ENCODE data around the gene ARPC5.
"Not testable (repeated sequence)": the region's sequence is repeated elsewhere in the genome, so short reads cannot be mapped to it uniquely, and the experiment has no call there.

Gene ARPC5

DNA sequence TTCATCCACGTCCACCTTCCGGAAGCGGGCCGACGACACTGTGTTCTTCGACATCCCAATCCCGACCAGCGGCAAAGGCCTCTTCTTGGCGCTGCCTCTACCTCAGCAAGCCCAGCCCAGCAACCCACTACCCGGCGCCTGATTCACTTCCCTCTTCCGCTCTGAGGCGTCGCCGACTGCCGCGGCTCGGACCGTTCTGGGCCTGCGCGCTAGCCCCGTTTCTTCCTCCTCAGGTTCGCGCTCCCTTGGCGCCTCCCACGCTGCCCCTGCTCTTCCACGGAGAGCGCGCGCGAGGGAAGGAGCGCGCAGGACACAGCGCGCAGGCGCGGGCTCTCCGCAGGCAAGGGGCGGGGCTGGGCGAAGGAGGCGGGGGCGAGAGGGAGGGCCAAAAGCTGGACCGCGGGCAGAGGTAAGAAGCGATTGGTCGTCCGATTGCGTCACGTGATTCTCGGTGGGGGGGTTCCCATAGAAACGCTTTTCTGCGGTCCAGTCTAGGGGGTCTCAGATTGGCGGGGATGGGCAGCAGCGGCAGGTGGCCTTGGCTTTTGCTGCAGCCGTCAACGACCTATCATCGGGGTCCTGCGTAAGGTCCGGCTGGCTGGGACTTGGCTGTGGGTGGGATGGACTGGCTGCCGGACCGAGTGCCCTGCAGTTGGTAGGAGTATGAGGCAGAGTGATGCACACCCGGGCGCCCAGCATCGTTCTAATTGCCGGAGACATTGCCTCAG lies at the start of gene ARPC5:
ARPC5 (minus strand) TSS at position 178 of the 728 bp plus-strand sequence; CDS start at position 54, 124 bp downstream.
- DNase-seq, result peak; percentile 96

- DNase-seq, result peak; percentile 18
Observed at GRCh38 chr1:183685112-183685713, 49.6 kb upstream of the ARPC5 start.

DNA sequence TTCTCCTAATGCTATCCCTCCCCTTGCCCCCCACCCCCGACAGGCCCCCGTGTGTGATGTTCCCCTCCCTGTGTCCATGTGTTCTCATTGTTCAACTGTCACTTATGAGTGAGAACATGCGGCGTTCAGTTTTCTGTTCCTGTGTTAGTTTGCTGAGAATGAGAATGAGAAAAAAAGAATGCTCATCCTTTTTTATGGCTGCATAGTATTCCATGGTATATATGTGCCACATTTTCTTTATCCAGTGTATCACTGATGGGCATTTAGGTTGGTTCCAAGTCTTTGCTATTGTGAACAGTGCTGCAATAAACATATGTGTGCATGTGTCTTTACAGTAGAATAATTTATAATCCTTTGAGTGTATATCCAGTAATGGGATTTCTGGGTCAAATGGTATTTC lies 43.8 kb upstream of the ARPC5 start:
- DNase-seq, result not testable (repeated sequence)

- DNase-seq, result no peak
Observed at GRCh38 chr1:183678819-183679218, 43.2 kb upstream of the ARPC5 start.

DNA sequence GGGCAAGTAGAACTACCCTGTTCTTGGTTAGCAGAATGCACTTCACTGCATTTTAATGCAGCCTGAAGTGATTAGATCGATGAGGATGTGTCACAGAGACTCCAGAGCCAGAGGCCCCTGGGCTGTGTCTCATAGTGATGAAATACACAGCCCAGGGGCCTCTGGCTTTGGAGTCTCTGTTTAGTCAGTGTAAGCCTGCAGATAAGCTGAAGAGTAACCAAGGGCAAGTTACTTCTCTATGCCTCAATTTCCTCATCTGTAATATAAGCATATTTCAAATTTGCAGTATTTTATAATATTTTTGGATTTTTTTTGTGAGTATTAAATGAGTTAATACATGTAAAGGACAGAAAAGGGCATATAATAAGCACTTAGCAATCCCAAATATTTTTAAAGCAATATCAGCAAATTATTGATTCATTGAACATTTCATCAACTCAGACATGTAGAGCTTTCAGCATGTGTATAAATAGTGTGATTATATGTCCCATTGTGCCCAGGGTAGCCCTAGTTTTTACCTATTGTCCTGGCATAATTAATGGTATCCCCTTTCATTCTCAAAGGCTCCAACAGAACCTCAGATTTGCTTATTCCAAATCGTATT lies 41.1 kb upstream of the ARPC5 start:
- no peak for DNase-seq

DNA sequence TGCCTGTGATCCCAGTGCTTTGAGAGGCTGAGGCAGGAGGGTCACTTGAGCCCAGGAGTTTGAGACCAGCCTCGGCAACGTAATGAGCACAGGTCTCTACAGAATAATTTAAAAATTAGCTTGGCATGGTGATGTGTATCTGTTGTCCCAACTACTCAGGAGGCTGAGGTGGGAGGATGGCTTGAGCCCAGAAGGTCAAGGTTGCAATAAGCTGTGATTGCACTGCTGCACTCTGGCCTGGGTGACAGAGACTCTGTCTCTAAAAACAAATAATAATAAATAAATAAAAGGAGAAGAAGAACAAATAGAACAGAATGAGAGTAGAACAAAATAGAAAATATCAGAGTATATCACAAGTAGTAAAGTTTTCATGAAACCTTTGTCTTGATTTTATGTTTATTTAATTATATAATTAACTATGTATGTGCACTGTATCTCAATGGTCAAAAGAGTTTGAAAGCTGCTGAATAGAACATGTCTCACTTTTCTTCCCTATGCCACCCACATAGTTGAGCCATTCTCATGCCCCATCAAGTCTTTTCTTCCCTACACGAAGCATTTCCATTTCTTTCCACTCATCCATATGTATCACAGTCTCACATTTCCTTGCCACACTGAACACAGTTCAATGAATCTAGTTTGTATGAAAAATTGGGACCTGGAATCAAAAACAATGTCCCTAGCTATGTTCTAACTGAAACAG lies 40.5 kb upstream of the ARPC5 start:
- DNase-seq, result no peak

- DNase-seq, result no peak
Observed at GRCh38 chr1:183675381-183675780, 39.8 kb upstream of the ARPC5 start.

- no peak for DNase-seq
Observed at GRCh38 chr1:183674886-183675285, 39.3 kb upstream of the ARPC5 start.

DNA sequence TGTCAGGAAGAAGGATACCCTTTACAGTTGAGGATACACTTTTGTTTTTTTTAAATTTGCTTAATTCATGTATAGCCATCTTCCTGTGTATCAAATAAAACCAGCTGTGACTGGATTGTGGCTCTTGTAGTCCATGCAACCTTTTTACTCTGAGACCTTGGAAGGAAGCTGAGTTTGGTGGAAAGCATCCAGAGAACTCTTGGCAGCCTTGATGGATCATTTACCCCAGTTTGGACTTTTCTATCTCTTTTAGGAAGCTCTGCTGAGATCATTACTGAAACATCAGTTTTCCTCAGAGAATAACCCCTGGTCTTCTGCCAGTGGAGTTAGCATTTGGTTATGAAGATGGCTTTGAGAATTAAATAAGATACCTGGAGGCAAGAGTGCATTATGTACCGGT lies 38.8 kb upstream of the ARPC5 start:
- no peak for DNase-seq

GRCh38 chr1:183673605-183674323 lies 38.2 kb upstream of the ARPC5 start:
- no peak for DNase-seq

DNA sequence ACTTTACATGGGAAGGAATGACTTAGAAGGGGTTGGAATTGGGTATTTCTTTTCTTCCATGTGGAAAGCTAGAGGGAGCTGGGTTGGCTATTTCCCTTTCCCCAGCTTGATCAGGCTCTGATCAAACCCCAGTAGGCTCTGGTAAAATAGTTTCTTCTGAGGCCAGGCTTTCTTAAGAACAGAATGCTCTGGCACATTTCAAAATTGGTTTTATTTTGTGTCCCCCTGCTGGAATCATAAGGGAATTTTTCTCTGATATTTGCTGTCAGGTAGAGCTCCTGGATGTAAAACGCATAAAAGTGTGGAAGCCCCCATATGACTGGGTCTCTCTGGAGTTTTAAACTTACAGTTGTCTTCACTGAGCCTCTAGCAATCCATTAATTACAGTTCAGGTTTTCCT lies 34.6 kb upstream of the ARPC5 start:
- no peak for DNase-seq

DNA sequence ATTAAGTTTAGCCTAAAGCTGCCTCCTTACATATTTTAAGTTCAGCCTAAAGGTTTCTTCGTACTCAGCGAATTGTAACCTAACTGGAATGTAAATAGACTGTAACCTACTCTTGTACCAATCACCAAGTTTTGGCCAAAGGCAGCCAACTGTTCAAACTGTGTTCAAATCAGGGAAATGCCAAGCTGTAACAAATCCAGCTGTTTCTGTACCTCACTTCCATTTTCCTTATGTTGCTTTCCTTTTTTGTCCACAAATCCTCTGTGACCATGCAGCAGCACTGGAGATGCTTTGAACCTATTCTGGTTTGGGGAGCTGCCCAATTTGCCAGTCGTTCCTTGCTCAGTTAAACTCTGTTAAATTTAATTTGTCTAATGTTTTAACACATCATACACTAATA lies 20.8 kb upstream of the ARPC5 start:
- no peak for DNase-seq

DNA sequence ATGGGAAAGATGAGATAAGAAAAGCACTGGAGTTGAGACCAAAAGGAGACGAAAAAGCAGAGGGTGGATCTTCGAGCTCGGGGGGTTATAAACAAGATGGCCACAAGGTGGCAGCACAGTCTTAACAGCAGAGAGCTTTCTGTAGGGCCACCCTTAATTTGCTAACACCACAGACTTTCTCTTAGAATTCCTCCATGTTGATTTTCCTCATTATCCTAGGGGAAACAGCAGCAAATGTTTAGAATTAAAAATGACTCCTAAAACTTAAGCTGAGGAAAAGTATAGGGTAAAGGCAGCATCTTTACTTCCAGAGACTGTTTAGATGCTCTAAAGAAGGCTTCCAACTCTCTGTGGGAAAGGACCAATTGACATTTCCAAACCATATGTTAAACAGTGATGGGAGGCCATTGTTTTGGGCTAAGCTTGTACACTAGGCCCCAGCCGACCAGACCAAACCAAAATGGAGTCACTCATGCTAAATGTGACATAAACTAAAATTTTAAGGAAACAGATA lies 20.0 kb upstream of the ARPC5 start:
- DNase-seq, result peak; percentile 77

GRCh38 chr1:183654706-183655105 lies 19.1 kb upstream of the ARPC5 start:
- DNase-seq, result no peak

- no peak for DNase-seq
Observed at GRCh38 chr1:183653876-183654451, 18.4 kb upstream of the ARPC5 start.

GRCh38 chr1:183653462-183653794 lies 17.8 kb upstream of the ARPC5 start:
- DNase-seq, result no peak

DNA sequence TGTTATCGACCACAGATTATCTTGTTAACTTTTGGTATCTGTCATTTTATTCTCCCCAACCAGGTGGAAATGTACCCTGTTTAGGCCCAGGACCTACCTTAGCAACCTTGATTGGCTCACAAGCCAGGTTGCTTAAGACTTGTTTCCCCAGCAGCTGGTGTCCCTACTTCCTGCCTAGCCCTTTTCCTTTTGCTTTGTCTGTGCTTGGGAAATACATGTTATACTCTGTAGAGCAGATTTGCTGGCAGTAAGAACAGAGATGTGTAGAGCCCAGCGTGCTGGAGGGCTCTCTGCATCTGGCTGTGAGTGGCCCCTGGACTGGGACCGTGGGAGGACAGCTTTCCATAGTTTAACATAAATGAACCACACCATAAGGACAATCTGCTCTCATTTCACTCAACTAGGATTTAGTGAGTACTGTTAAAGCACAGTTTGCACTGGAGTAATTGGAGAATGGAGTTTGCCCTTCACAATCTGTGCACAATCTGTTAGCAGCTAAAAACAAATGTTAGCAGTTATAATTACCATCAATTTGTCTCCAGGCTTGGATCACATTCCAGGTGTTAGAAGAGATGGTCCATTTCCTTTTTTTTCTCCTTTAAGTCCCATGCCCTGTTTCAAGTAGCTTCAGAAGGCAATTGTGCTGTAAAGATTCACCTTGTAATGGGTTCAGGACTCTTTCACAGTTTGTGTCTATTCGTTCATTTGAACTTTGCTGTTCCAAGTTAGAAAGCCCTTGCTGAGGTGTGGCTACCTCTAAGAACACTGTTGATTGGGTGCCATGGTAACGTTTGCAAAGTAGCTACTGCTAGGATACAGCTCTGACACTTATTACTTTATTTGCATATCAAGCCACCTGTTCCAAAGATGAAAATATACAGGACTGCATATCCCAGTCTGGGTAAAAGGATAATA lies 17.2 kb upstream of the ARPC5 start, which contains the start of gene APOBEC4:
APOBEC4 (minus strand) TSS at position 770 of the 915 bp plus-strand sequence. CDS start 4,535 bp downstream, outside the sequence.
- no peak for DNase-seq

DNA sequence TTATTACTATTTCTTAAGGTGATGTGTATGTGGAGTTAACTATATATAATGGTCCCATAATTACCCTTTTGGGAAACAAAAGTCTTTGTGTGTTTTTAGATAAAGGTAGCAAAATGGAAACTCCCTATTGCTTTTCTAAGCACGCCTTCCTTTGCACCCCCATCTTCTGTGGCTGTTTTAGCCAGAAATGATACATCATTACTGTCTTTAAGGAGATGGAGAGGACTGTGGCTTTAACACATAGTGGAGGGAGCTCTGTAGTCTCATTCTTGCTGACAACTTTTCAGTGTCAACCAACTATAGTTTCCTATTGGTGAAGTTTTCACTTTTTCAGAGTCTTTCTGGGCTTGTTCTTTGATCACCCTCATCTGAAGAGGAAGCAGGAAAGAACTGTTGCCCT lies 16.5 kb upstream of the ARPC5 start:
- no peak for DNase-seq

GRCh38 chr1:183651612-183652011 lies 16.0 kb upstream of the ARPC5 start:
- DNase-seq, result no peak

DNA sequence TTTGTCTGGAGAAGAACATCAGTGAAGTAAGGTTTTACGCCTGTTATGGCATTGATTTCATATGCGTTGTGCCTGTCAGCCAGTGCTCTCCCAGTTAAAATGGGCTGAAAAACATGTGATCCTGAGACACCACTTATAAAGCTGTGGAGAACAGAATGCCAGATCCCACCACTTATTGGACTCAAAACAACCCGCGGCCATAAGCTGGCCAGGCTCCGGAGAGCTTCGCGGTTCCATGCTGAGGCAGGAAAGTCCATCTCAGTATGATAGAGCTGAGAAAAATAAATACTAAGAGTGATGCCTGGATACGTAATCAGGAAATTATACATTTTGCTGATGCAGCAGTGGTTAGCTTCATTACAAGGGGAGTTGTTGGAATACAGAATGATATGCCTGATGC lies 12.5 kb upstream of the ARPC5 start:
- no peak for DNase-seq

GRCh38 chr1:183646776-183647175 lies 11.2 kb upstream of the ARPC5 start:
- no peak for DNase-seq

All from activated naive CD4-positive, alpha-beta T cell treated with Interleukin-2 at 50 U/mL for 16 hours (primary cell).